ENCODE results near the gene CCL25. TPM values are rescaled to one million over a fixed set of nuclear protein-coding genes. Genes with fewer than 3 reads are reported as not detected.
A peak's percentile ranks its signal among the peaks of the same experiment; 100 is the strongest.

CCL25 gene
- total and polyA plus RNA-seq, 2 of the 13 experiments (the other 11 are each of a cell fraction or from before 2014, with no cell fraction given) = not detected

- TF ChIP-seq ZSCAN9 (CRISPR knock-in tag; IDR thresholded peaks at IDR 0.05; ENCODE audit: borderline replicate concordance) (no peak), ZNF329 (CRISPR knock-in tag; IDR thresholded peaks at IDR 0.05; ENCODE audit: low read depth) (peak; percentile 99), RXRA (CRISPR knock-in tag; IDR thresholded peaks at IDR 0.05) (no peak)
- H3K27ac ChIP-seq (ENCODE audit: extremely low read length, insufficient read depth, low read length) = no peak overlapping the region
- BruUV-seq (replicated peaks) = no TSS peak
- ATAC-seq (no peak), DNase-seq (ENCODE audit: low spot score) (no peak), FAIRE-seq (no peak)
- peaks cover 13% of the 10 kb centered on the region for H3K4me1 ChIP-seq (ENCODE audit: insufficient read depth, low read length)
- CTCF ChIA-PET (ENCODE audit: low intra/inter-chr PET ratio, low total read pairs) = no interaction called here
- H3K36me3 ChIP-seq (replicated peaks in 1 of 2; ENCODE audit: control insufficient read depth in 1 of 2, insufficient read depth in 2 of 2, low read length in 2 of 2) = no peaks in the 10 kb centered on the region
- in situ Hi-C loops (cut with HindIII; ENCODE audit: extremely low pct_ligation_motif_present, low pct_unique_long_range_greater_than_20kb) = no loop called here
- no peaks in the 10 kb centered on the region for H3K9me3 ChIP-seq (ENCODE audit: low read length)
- intact Hi-C loops (cut with micrococcal nuclease; ENCODE audit: unreplicated experiment) = no loop called here
- POLR2A ChIA-PET = no interaction called here
- no peak overlapping the region for H3K9ac ChIP-seq (ENCODE audit: insufficient read depth, low read depth, low read length)
- H2AFZ ChIP-seq (ENCODE audit: low read length) = no peak overlapping the region
- 7% methylated on average over 3 of the region's 7 CpGs for WGBS (ENCODE audit: low lambda C conversion rate)
- H3K4me2 ChIP-seq (ENCODE audit: low read depth, low read length) = no peak overlapping the region
- H3K27me3 ChIP-seq (ENCODE audit: control insufficient read depth in 1 of 2, insufficient read depth in 2 of 2, low read length in 2 of 2) = peaks cover 0 to 2% of the 10 kb centered on the region in 2 experiments; a peak in 1 of 5 replicates
- no peaks in the 10 kb centered on the region for H4K20me1 ChIP-seq (ENCODE audit: insufficient read depth, low read length)
- no peaks in the 10 kb centered on the region for H3K79me2 ChIP-seq (ENCODE audit: insufficient read depth, low read length)
- H3K4me3 ChIP-seq (replicated peaks in 1 of 3; ENCODE audit: insufficient read depth in 1 of 3, low read depth in 2 of 3, low read length in 3 of 3) = no peak overlapping the region
These were observed 5.1 kb downstream of the CCL25 start for GRCh38 chr19:8057545-8058270.

- BruUV-seq (replicated peaks) = no TSS peak
- no peak overlapping the region for H2AFZ ChIP-seq (ENCODE audit: low read length)
- in situ Hi-C loops (cut with HindIII; ENCODE audit: extremely low pct_ligation_motif_present, low pct_unique_long_range_greater_than_20kb) = no loop called here
- ATAC-seq = no peak; the same call in 2 of the 3 replicates
- H3K27me3 ChIP-seq (ENCODE audit: control insufficient read depth in 1 of 2, insufficient read depth in 2 of 2, low read length in 2 of 2) = 0 out of 5 replicates have a peak, but pooled peaks cover 0 to 4% of the 10 kb centered on the region in 2 experiments
- intact Hi-C loops (cut with micrococcal nuclease; ENCODE audit: unreplicated experiment) = no loop called here
- no peaks in the 10 kb centered on the region for H3K79me2 ChIP-seq (ENCODE audit: insufficient read depth, low read length)
- H3K4me1 ChIP-seq (ENCODE audit: insufficient read depth, low read length) = no peaks in the 10 kb centered on the region
- no peaks in the 10 kb centered on the region for H4K20me1 ChIP-seq (ENCODE audit: insufficient read depth, low read length)
- H3K4me2 ChIP-seq (ENCODE audit: low read depth, low read length) = no peak overlapping the region
- CTCF ChIA-PET (ENCODE audit: low intra/inter-chr PET ratio, low total read pairs) = no interaction called here
- H3K36me3 ChIP-seq (replicated peaks in 1 of 2; ENCODE audit: control insufficient read depth in 1 of 2, insufficient read depth in 2 of 2, low read length in 2 of 2) = no peaks in the 10 kb centered on the region
- peaks cover 12% of the 10 kb centered on the region; the same call in 1 of the 2 replicates for H3K9me3 ChIP-seq (ENCODE audit: low read length)
- no peak for FAIRE-seq
- no peak overlapping the region for H3K4me3 ChIP-seq (replicated peaks in 1 of 3; ENCODE audit: insufficient read depth in 1 of 3, low read depth in 2 of 3, low read length in 3 of 3)
- WGBS (ENCODE audit: low lambda C conversion rate) = 54% methylated on average over 19 of the region's 24 CpGs
- POLR2A ChIA-PET = no interaction called here
- no peak overlapping the region for H3K9ac ChIP-seq (ENCODE audit: insufficient read depth, low read depth, low read length)
- no peak overlapping the region for H3K27ac ChIP-seq (ENCODE audit: extremely low read length, insufficient read depth, low read length)
- DNase-seq (ENCODE audit: low spot score) = no peak
- no peak for TF ChIP-seq BATF2 (CRISPR knock-in tag; IDR thresholded peaks at IDR 0.05)
- TF ChIP-seq RFXANK (CRISPR knock-in tag; IDR thresholded peaks at IDR 0.05) = no peak
- TF ChIP-seq ZGPAT (CRISPR knock-in tag; IDR thresholded peaks at IDR 0.05) = no peak
- no peak for TF ChIP-seq ZNF792 (CRISPR knock-in tag; IDR thresholded peaks at IDR 0.05)
- TF ChIP-seq ZNF598 (CRISPR knock-in tag; IDR thresholded peaks at IDR 0.05; ENCODE audit: borderline replicate concordance) = no peak
- TF ChIP-seq GMEB2 (CRISPR knock-in tag; IDR thresholded peaks at IDR 0.05; ENCODE audit: low read depth) = no peak
- TF ChIP-seq CERS6 (CRISPR knock-in tag; IDR thresholded peaks at IDR 0.05) = no peak
- TF ChIP-seq GATAD1 (CRISPR knock-in tag; IDR thresholded peaks at IDR 0.05) = no peak
- no peak for TF ChIP-seq ZNF12 (CRISPR knock-in tag; IDR thresholded peaks at IDR 0.05)
These were observed 12.6 kb downstream of the CCL25 start for GRCh38 chr19:8064911-8065874.

Data from HepG2 (cell line).